Left lung (tissue), 10 donors: ENCODE measurements around the gene FCHSD2. TPM values are rescaled to one million over a fixed set of nuclear protein-coding genes. Genes with fewer than 3 reads are reported as not detected.

Experiments used
- ATAC-seq: fragments of 200-7000 bp; cut with Tn5 transposase; one replicate; pipeline ENCODE4 v1.9.1; 2020; ENCODE audit warnings: moderate library complexity
- DNase-seq, 4 donors: peaks; one replicate each; pipeline ENCODE4 v3.0.0-alpha.2; 2013 to 2020
- H3K27ac ChIP-seq, 2 donors: fragments of 200-600 bp; sonication (generic) in 1 of 2; one replicate each; pipeline versions ENCODE4 v1.5.0 to v1.8.0; 2020 to 2021
- H3K27me3 ChIP-seq, 2 donors: fragments of 200-600 bp; sonication (generic) in 1 of 2; one replicate each; pipeline versions ENCODE4 v1.5.0 to v1.8.0; 2020 to 2021
- H3K36me3 ChIP-seq, 2 donors: fragments of 200-600 bp; sonication (generic) in 1 of 2; one replicate each; pipeline versions ENCODE4 v1.5.0 to v1.8.0; 2020 to 2021
- H3K4me1 ChIP-seq, 2 donors: fragments of 200-600 bp; one replicate each; pipeline ENCODE4 v1.8.0; 2021
- H3K4me3 ChIP-seq, 2 donors: fragments of 200-600 bp; sonication (generic) in 1 of 2; one replicate each; pipeline versions ENCODE4 v1.5.0 to v1.8.0; 2020 to 2021; ENCODE audit warnings: mild to moderate bottlenecking in 1 of 2
- H3K9me3 ChIP-seq, 2 donors: fragments of 200-600 bp; sonication (generic) in 1 of 2; one replicate each; pipeline versions ENCODE4 v1.5.0 to v1.8.0; 2020 to 2021
- intact Hi-C, 2 donors: fragments of 100-400 bp; cut with DNase I; formaldehyde crosslinking; loops; one replicate each; pipeline versions ENCODE4 v1.11.2 to v1.14.2; 2022
- polyA plus RNA-seq, 6 donors: library from polyadenylated mRNA; unstranded; fragments of 120-200 nt; gene quantifications; one replicate each; pipeline ENCODE4 v1.2.1, GENCODE V29; 2013; ENCODE audit not compliant: insufficient read length in 6 of 6
- total RNA-seq, 2 donors: library from RNA; stranded (reverse); fragmentation: NEBNext Ultra II Directional; extraction: Animal tissue kit (Norgen Biotek cat#: 25700); gene quantifications; one replicate each; pipeline ENCODE4 v1.2.1, GENCODE V29; 2021
- TF ChIP-seq, protein P1 (sequence below), 2 donors: fragments of 200-600 bp; sonication (generic) in 1 of 2; IDR thresholded peaks; one replicate each; pipeline versions ENCODE4 v1.5.0 to v1.8.0; 2021; ENCODE audit warnings: antibody characterized with exemption in 2 of 2
- donor health status: DM: no; HTN: yes; CAD: no.
- donor health status: DM: no; HTN: no; CAD: no.

The FCHSD2 gene
- total and polyA plus RNA-seq, 8 donors: 46.2 to 58.2 (median 48.5) TPM

DNA sequence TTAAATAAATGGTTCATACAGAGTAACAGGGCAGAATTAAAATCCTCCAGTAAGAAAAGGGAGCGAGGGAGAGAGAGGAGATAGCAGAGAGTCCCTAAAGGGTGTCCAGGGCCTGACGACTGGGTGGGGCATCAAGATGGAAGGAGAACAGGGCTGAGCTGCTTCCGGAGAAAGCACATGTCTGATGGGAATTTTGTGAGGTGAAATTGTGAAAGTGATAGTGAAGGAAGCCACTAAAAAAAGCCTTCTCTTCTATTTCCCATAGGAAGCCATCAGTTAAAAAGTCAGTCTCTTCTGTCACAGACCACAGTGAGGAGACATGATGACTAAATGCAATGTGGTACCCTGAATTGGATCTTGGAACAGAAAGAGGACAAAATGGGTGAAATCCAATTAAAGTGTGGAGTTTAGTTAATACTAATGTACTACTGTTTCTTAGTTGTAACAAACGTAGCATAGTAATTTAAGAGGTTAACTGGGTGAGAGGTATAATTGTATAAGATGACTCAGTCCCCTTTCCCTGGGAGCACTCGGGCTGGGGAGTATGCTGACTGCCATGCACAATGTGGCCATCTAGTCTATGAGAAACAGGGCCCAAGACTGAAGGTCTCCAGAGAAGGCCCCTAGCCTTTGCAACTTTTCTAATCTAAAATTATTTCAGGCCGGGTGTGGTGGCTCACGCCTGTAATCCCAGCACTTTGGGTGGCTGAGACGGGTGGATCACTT lies 29.5 kb upstream of the FCHSD2 start:
- peak in 1 of 4 donors; percentile 0 for DNase-seq
- Histone ChIP-seq H3K27ac (no peak overlapping the region), H3K36me3 (no peaks in the 10 kb centered on the region), H3K27me3 (no peaks in the 10 kb centered on the region), H3K9me3 (no peaks in the 10 kb centered on the region), H3K4me1 (peaks cover 0 to 20% of the 10 kb centered on the region in 2 donors), H3K4me3 (no peak overlapping the region)
- TF ChIP-seq, protein P1, sequence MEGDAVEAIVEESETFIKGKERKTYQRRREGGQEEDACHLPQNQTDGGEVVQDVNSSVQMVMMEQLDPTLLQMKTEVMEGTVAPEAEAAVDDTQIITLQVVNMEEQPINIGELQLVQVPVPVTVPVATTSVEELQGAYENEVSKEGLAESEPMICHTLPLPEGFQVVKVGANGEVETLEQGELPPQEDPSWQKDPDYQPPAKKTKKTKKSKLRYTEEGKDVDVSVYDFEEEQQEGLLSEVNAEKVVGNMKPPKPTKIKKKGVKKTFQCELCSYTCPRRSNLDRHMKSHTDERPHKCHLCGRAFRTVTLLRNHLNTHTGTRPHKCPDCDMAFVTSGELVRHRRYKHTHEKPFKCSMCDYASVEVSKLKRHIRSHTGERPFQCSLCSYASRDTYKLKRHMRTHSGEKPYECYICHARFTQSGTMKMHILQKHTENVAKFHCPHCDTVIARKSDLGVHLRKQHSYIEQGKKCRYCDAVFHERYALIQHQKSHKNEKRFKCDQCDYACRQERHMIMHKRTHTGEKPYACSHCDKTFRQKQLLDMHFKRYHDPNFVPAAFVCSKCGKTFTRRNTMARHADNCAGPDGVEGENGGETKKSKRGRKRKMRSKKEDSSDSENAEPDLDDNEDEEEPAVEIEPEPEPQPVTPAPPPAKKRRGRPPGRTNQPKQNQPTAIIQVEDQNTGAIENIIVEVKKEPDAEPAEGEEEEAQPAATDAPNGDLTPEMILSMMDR (IDR thresholded peaks at IDR 0.05): no peak
- ATAC-seq: no peak
- intact Hi-C loops: loop anchor here (10.0 kb wide), 2 partner anchors 247 to 337 kb away; no protein-coding TSS in a partner anchor

DNA sequence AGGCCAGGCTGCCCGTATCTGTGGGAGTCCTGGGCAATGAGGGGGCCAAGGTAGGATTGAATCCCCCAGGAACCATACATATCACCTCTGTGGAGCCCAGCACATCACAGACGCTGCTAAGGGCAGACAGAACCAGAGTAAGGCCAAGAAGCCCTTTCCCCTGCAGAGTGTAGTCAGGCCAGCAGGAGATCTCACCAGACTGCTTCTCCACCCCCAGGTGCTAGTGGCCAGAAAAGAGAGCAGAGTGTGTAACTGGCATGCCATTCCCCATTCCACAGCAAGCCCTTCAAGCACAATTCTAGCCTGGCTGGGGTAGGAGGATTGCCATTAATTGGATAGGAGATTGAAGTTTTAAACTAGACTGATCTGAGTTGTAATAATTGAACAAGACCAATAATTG lies 28.0 kb upstream of the FCHSD2 start:
- intact Hi-C loops: loop anchor here (10.0 kb wide), 2 partner anchors 245 to 335 kb away; no protein-coding TSS in a partner anchor
- no peaks in the 10 kb centered on the region for H3K9me3 ChIP-seq
- ATAC-seq (peak; percentile 78), DNase-seq (peak in 1 of 4 donors; percentile 24)
- no peak overlapping the region for H3K4me3 ChIP-seq
- H3K27me3 ChIP-seq: no peaks in the 10 kb centered on the region
- H3K4me1 ChIP-seq: peaks cover 0 to 11% of the 10 kb centered on the region in 2 donors
- TF ChIP-seq, protein P1 (IDR thresholded peaks at IDR 0.05): no peak
- H3K27ac ChIP-seq: no peak overlapping the region
- no peaks in the 10 kb centered on the region for H3K36me3 ChIP-seq

DNA sequence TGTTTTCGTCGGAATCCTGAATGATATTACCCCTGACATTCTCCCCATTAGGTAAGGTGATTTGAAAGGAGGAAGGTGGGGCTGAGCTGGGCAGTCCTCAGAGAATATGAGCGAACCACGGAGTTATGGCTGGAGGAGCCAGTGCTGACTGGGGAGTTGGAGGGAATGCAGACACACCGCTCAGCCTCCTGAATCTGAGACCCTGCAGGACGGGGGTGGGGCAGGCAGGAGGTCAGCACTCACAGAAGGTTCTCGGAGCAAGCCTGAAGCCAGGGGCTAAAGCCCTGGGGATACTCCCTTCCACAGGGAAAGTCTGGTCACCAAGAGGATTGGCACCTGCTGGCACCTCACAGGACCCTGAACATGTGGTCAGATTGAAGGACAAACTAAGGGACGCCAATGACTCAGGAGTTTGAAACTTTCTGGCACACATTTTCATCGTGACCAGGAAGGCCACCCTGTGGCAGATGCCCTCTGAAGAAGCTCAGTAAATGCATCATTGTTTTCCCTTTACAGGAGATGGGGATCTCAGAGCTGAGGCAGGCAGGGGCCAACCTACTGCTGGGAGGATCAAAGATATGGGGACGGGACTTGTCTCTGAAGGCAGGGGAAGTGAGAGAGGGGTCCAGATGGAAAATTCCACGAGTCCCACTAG lies 26.9 kb upstream of the FCHSD2 start:
- Histone ChIP-seq H3K27me3 (no peaks in the 10 kb centered on the region), H3K4me3 (no peak overlapping the region), H3K9me3 (no peaks in the 10 kb centered on the region), H3K27ac (no peak overlapping the region), H3K4me1 (peaks cover 0 to 11% of the 10 kb centered on the region in 2 donors), H3K36me3 (no peaks in the 10 kb centered on the region)
- ATAC-seq: no peak
- no peak for DNase-seq
- intact Hi-C loops: no loop called here
- TF ChIP-seq, protein P1 (IDR thresholded peaks at IDR 0.05): no peak

DNA sequence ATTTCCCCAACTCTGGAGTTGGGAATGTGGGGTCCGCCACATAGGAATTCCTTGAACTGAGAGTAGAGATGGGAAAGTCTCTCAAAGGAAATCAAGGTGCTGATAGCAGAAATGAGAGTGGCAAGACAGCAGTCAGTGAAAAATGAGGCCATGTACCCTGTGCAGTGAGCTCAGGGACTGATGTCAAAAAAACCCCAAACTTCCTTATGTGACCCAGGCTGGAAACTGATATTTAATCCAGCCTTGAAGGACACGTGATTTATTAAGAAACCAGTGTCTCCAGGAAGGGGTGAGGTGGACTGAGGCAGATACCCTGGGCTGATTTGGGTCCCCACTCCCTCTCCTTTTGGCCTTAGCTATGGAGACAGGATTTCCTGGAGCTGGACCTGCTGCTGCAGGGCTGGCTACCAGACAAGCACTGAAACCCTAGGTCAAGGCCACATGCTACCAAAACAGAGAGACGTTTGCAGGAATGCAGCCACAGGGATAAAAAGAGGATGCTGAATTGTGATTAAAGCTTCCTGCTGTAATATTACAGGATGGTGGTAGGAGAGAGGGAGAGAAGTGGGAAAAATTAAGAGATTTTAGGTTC lies 25.3 kb upstream of the FCHSD2 start:
- TF ChIP-seq, protein P1 (IDR thresholded peaks at IDR 0.05): no peak

More for the DNA sequence above, 25.3 kb upstream of the FCHSD2 start:
- DNase-seq: peak in 1 of 4 donors; percentile 12
- intact Hi-C loops: no loop called here
- Histone ChIP-seq H3K4me3 (no peak overlapping the region), H3K36me3 (no peaks in the 10 kb centered on the region), H3K27ac (peak overlapping the region in 1 of 2 donors; percentile 23), H3K9me3 (no peaks in the 10 kb centered on the region), H3K27me3 (no peaks in the 10 kb centered on the region), H3K4me1 (peaks cover 0 to 14% of the 10 kb centered on the region in 2 donors)
- ATAC-seq: no peak
